Testis (tissue), 2 donors: ENCODE measurements around the gene FAM131A.

ENCODE experiments used
- POLR2A ChIP-seq: fragments of 450-650 bp; IDR thresholded peaks from one replicate; pipeline ENCODE4 v1.6.1; 2017; ENCODE audit warnings: antibody characterized with exemption, mild to moderate bottlenecking, moderate library complexity
- TF ChIP-seq, protein P1 (sequence below), 3 experiments: fragments of 450-650 bp in 2 of 3; fragments of 200-600 bp in 1 of 3; sonication (generic) in 1 of 3; IDR thresholded peaks; one replicate each; pipeline ENCODE4 v1.5.1; 2016 to 2019; ENCODE audit warnings: antibody characterized with exemption in 3 of 3, mild to moderate bottlenecking in 2 of 3, moderate library complexity in 1 of 3

DNA sequence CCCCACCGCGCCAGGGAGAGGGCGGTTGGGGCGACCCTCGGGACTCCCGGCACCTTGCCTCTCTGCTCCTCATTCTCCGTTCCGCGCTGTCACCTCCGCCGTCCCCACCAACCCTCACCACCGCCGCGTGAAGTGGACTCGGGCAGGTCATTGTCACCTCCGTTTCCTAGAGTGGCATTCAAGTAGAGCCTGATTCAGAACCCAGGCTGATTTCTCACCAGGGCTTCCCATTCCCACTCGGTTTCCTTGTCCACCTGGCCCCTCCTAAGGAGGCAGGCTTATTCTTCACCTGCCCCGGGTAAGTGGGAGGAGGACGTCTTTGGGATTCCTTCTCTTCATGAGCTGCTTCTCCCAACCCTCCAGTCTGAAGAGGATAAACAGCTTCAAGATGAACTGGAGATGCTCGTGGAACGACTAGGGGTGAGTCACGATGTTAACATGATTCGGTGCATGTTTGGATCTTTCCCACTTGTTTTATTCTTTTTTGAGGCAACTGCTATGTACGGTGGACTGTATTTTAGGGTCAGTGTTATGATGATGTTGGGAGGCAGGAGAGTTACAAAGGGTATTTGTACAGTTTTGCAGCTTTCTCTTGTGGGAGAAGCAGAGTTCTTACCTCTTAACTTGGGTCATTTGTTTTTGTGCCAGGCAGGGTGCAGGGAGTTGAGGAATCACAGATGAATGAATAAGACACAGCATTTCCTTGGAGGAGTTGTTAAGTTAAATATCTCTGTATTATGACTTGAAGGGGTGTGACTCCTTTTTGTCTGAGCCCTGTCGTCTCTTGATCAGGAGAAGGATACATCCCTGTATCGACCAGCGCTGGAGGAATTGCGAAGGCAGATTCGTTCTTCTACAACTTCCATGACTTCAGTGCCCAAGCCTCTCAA lies 37.7 kb upstream of the FAM131A start:
- TF ChIP-seq, protein P1, sequence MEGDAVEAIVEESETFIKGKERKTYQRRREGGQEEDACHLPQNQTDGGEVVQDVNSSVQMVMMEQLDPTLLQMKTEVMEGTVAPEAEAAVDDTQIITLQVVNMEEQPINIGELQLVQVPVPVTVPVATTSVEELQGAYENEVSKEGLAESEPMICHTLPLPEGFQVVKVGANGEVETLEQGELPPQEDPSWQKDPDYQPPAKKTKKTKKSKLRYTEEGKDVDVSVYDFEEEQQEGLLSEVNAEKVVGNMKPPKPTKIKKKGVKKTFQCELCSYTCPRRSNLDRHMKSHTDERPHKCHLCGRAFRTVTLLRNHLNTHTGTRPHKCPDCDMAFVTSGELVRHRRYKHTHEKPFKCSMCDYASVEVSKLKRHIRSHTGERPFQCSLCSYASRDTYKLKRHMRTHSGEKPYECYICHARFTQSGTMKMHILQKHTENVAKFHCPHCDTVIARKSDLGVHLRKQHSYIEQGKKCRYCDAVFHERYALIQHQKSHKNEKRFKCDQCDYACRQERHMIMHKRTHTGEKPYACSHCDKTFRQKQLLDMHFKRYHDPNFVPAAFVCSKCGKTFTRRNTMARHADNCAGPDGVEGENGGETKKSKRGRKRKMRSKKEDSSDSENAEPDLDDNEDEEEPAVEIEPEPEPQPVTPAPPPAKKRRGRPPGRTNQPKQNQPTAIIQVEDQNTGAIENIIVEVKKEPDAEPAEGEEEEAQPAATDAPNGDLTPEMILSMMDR (IDR thresholded peaks at IDR 0.05), result no peak
- no peak for TF ChIP-seq POLR2A
